NCI-H2196 treated with DMSO at 0.1 percent for 48 hours (cell line): Measurements from ENCODE around the gene TBC1D22A.
"Not testable (repeated sequence)": the region's sequence is repeated elsewhere in the genome, so short reads cannot be mapped to it uniquely, and the experiment has no call there.

ENCODE experiments used
- DNase-seq: peaks from one replicate; lab custom pipeline; 2025; ENCODE audit not compliant: unreplicated experiment; lab: John Stamatoyannopoulos, UW

The TBC1D22A gene

GRCh38 chr22:47126344-47126811 lies 363.9 kb downstream of the TBC1D22A start:
- DNase-seq, result no peak

- no peak for DNase-seq
These were observed 365.0 kb downstream of the TBC1D22A start for GRCh38 chr22:47127441-47127871.

- no peak for DNase-seq
These were observed 365.8 kb downstream of the TBC1D22A start for GRCh38 chr22:47128216-47128615.

- DNase-seq, result no peak
These were observed 366.3 kb downstream of the TBC1D22A start for GRCh38 chr22:47128622-47129215.

GRCh38 chr22:47129902-47130635 lies 367.6 kb downstream of the TBC1D22A start:
- DNase-seq, result no peak

- no peak for DNase-seq
These were observed 368.6 kb downstream of the TBC1D22A start for GRCh38 chr22:47130883-47131631.

- no peak for DNase-seq
These were observed 369.4 kb downstream of the TBC1D22A start for GRCh38 chr22:47131632-47132427.

GRCh38 chr22:47132428-47132825 lies 370.0 kb downstream of the TBC1D22A start:
- no peak for DNase-seq

- DNase-seq, result no peak
These were observed 370.9 kb downstream of the TBC1D22A start for GRCh38 chr22:47133061-47133969.

GRCh38 chr22:47134222-47134621 lies 371.8 kb downstream of the TBC1D22A start:
- no peak for DNase-seq

- DNase-seq, result no peak
These were observed 372.9 kb downstream of the TBC1D22A start for GRCh38 chr22:47135338-47135737.

- no peak for DNase-seq
These were observed 373.6 kb downstream of the TBC1D22A start for GRCh38 chr22:47136050-47136449.

GRCh38 chr22:47136671-47137070 lies 374.2 kb downstream of the TBC1D22A start:
- no peak for DNase-seq

- DNase-seq, result no peak
These were observed 376.8 kb downstream of the TBC1D22A start for GRCh38 chr22:47139013-47139789.

GRCh38 chr22:47139790-47140119 lies 377.3 kb downstream of the TBC1D22A start:
- no peak for DNase-seq

GRCh38 chr22:47140975-47141374 lies 378.5 kb downstream of the TBC1D22A start:
- not testable (repeated sequence) for DNase-seq

GRCh38 chr22:47142427-47143046 lies 380.1 kb downstream of the TBC1D22A start:
- no peak for DNase-seq

GRCh38 chr22:47143249-47143938 lies 380.9 kb downstream of the TBC1D22A start:
- no peak for DNase-seq
